GM19238 (cell line): ENCODE measurements around the gene GRIA2.
"Not testable (repeated sequence)": the region's sequence is repeated elsewhere in the genome, so short reads cannot be mapped to it uniquely, and the experiment has no call there.

Source experiments
- DNase-seq: peaks from one replicate; pipeline ENCODE4 v3.0.0; 2011; ENCODE audit warnings: low spot score; ENCODE audit not compliant: insufficient read length

GRIA2 gene

GRCh38 chr4:157258165-157258564 lies 37.6 kb downstream of the GRIA2 start:
- not testable (repeated sequence) for DNase-seq

- DNase-seq = no peak
Measured at GRCh38 chr4:157265281-157265680, 44.8 kb downstream of the GRIA2 start.

- no peak for DNase-seq
Measured at GRCh38 chr4:157270108-157270507, 49.6 kb downstream of the GRIA2 start.

GRCh38 chr4:157270552-157270951 lies 50.0 kb downstream of the GRIA2 start:
- DNase-seq = no peak

GRCh38 chr4:157271166-157271869 lies 50.8 kb downstream of the GRIA2 start:
- DNase-seq = no peak

GRCh38 chr4:157280673-157281072 lies 60.1 kb downstream of the GRIA2 start:
- DNase-seq = no peak

GRCh38 chr4:157282019-157282418 lies 61.5 kb downstream of the GRIA2 start:
- no peak for DNase-seq

- DNase-seq = no peak
Measured at GRCh38 chr4:157287445-157287844, 66.9 kb downstream of the GRIA2 start.

- DNase-seq = no peak
Measured at GRCh38 chr4:157290622-157291021, 70.1 kb downstream of the GRIA2 start.

- DNase-seq = no peak
Measured at GRCh38 chr4:157291071-157291470, 70.5 kb downstream of the GRIA2 start.

- no peak for DNase-seq
Measured at GRCh38 chr4:157293673-157294072, 73.1 kb downstream of the GRIA2 start.

GRCh38 chr4:157294575-157294974 lies 74.0 kb downstream of the GRIA2 start:
- no peak for DNase-seq

- no peak for DNase-seq
Measured at GRCh38 chr4:157300701-157301100, 80.2 kb downstream of the GRIA2 start.

GRCh38 chr4:157303471-157303960 lies 83.0 kb downstream of the GRIA2 start:
- no peak for DNase-seq

- DNase-seq = no peak
Measured at GRCh38 chr4:157304769-157305168, 84.2 kb downstream of the GRIA2 start.

- DNase-seq = no peak
Measured at GRCh38 chr4:157312702-157313101, 92.2 kb downstream of the GRIA2 start.

GRCh38 chr4:157314906-157315305 lies 94.4 kb downstream of the GRIA2 start:
- no peak for DNase-seq

GRCh38 chr4:157315968-157316367 lies 95.4 kb downstream of the GRIA2 start:
- no peak for DNase-seq

- DNase-seq = no peak
Measured at GRCh38 chr4:157320092-157320491, 99.6 kb downstream of the GRIA2 start.

- no peak for DNase-seq
Measured at GRCh38 chr4:157327666-157328065, 107.1 kb downstream of the GRIA2 start.

GRCh38 chr4:157357887-157358286 lies 137.4 kb downstream of the GRIA2 start:
- DNase-seq = no peak

GRCh38 chr4:157358439-157358838 lies 137.9 kb downstream of the GRIA2 start:
- no peak for DNase-seq

- no peak for DNase-seq
Measured at GRCh38 chr4:157358851-157359250, 138.3 kb downstream of the GRIA2 start.
